Measurements from ENCODE around the gene USP12.
"Not testable (repeated sequence)": the region's sequence is repeated elsewhere in the genome, so short reads cannot be mapped to it uniquely, and the experiment has no call there.

Gene USP12

GRCh38 chr13:27081893-27082679, 89.5 kb downstream of the USP12 start:
- DNase-seq (ENCODE audit: extremely low read depth, low read depth): no peak
- TF ChIP-seq CTCF (IDR thresholded peaks at IDR 0.05; ENCODE audit: low read depth, low read length): no peak

DNA sequence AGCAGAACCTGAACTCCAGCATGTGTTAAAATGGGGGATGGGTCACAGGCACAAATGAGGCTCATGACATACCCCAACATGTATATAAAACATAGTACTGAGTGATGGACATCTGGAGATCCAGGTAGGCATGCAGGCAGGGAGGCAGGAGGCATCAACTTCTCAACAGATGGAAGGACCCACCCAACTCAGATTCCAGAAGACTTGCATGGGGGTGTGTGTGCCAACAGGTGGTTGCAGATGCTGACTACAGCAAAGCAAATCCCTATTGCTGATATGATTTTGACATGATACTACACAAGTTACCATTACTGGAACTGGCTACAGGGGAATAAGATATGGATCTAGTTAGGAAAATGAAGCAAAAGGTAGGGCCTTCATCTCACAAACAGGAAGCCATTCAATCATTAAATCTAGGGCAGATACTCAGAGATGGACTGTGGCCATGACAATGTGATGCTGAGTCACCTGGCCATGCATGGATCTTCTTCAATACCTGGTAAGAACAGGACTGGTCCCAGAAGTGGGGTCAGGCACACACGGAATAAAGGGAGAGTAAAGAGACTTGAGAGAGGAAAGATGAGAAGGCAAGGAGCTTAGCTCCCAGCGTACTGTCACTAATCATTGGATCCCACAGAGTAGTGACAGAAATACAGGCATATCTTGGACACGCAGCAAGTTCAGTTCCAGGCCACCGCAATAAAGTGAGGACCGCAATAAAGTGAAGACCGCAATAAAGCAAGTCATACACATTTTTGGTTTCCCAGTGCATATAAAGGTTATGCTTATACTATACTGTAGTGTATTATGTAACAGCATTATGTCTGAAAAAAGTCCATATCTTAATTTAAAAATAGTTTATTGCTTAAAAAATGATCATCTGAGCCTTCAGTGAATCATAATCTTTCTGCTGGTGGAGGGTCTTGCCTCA, 91.3 kb downstream of the USP12 start:
- DNase-seq (ENCODE audit: extremely low read depth, low read depth): no peak
- TF ChIP-seq CTCF (IDR thresholded peaks at IDR 0.05; ENCODE audit: low read depth, low read length): no peak

DNA sequence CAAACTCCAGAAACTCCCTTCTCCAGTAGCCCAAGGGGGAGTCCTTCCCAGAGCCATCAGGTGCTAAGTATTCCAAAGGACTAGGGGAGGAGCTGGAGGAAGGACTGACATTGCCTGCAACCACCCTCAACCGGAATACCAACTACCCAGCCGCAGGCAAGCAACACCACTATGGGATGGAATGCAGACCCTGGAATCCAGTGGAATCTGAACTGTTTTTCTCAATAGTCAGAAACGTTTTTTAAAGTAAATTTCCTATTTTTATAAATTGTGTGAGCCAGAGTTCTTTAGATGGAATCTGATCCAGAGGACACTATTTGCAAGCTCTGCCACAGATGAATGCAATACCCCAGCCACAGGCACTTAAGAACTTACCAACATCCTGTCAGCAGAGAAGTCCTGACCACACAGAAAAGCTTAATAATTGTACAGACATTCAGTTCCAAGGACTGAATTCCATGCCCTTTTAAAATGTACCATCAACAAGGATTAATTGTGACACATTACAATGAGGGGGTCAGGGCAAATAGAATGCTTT, 92.1 kb downstream of the USP12 start:
- peak; percentile 74 for DNase-seq (ENCODE audit: extremely low read depth, low read depth)
- no peak for TF ChIP-seq CTCF (IDR thresholded peaks at IDR 0.05; ENCODE audit: low read depth, low read length)

DNA sequence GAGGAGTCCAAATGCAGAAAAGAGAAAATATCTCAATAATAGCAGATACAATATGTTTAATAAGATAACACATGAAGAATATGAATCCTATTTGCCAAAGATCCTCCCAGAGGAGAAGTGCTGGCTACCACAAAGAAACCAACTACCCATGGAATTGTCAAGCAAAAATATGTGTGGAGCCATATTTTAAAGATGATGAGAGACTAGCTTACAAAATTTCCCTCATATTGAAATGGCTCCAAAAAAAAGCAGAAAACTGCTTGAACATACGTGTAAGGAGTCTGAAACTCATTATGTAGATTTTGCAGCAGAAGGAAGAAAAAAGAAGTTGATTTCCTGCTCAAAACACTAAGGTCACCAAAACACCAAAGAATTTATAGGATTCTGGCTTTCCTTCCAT, 94.2 kb downstream of the USP12 start:
- no peak for TF ChIP-seq CTCF (IDR thresholded peaks at IDR 0.05; ENCODE audit: low read depth, low read length)
- no peak for DNase-seq (ENCODE audit: extremely low read depth, low read depth)

DNA sequence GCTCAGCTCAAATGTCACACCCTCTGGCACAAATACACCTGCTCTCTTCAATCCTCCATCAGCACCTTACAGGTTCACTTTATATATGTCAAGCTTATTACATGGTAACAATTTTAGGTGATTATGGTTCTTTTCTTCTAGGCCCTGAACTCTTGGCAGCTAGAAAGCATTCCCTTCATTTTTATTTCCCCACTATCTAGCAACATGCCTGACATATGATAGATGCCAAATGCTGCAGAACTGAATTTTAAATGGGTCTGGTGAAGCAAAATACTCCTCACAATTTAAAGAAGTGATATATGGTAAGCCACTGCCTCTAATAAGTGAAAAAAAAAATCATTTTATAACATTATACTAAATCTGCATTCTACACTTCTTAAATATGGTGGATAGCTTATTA, 95.2 kb downstream of the USP12 start:
- DNase-seq (ENCODE audit: extremely low read depth, low read depth): no peak

GRCh38 chr13:27073186-27073585, 98.4 kb downstream of the USP12 start:
- TF ChIP-seq CTCF (IDR thresholded peaks at IDR 0.05; ENCODE audit: low read depth, low read length): no peak
- DNase-seq (ENCODE audit: extremely low read depth, low read depth): no peak

More for the DNA sequence above, 95.2 kb downstream of the USP12 start:
- no peak for TF ChIP-seq CTCF (IDR thresholded peaks at IDR 0.05; ENCODE audit: low read depth, low read length)

DNA sequence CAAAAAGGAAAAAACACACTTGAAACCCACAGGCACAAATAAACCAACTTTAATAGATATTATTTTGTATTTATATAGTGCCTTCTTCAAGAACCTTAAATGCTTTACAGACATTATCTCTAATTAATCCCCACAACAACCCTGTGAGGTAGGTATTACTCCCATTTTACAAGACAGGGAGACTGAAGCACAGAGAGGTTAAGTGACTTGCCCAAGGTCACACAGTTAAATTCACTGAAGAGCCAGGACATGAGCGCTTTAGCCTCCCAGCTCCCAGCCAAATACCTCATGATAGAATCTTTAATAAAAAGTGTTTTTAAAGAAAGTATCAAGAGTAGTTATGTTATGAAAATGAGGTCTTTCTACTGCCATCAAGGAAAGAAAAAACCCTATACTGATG, 105.5 kb downstream of the USP12 start:
- not testable (repeated sequence) for DNase-seq (ENCODE audit: extremely low read depth, low read depth)

All from AG09319 (cell line).